Measurements from ENCODE around the gene SIGLEC12. TPM values are rescaled to one million over a fixed set of nuclear protein-coding genes. Genes with fewer than 3 reads are reported as not detected.

SIGLEC12 gene
- total RNA-seq, 3 donors from 2014 or later (not counting 1 experiment from before 2014, with no cell fraction given), result 0.50 to 0.57 TPM; not detected in 1

DNA sequence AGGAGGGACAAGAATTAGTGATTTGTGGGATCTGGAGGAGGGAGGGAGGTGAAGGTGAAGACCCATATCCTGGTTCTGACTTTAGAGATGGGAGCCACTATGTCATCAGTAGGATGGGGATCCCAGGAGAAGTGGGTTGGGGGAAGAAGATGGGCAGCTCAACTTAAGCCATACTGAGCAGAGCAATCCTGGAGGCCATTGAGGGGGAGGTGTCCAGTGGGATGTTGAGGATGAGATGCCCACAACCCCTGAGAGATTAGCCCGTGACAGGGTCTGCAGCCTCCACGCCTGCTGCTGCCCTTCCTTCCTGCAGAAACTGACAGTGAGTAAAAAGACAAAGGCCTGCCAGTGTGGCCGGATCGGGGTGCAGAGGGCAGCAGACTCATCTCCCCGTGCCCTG is 41.1 kb upstream of the SIGLEC12 start:
- intact Hi-C loops (cut with micrococcal nuclease), result no loop called here
- Histone ChIP-seq H3K36me3 (ENCODE audit: control insufficient read depth, insufficient read depth, low read length) (no peaks in the 10 kb centered on the region), H3K4me3 (ENCODE audit: low read length) (no peak overlapping the region), H3K4me1 (ENCODE audit: control insufficient read depth, insufficient read depth, low read length) (peaks cover 16% of the 10 kb centered on the region), H3K27me3 (ENCODE audit: control insufficient read depth, insufficient read depth, low read length) (peaks cover 3% of the 10 kb centered on the region), H3K9me3 (ENCODE audit: control insufficient read depth, insufficient read depth, low read length) (no peaks in the 10 kb centered on the region), H3K27ac (ENCODE audit: low read length) (no peak overlapping the region)
- Mint-ChIP-seq H3K4me3 (no peak overlapping the region), H3K9me3 (no peaks in the 10 kb centered on the region), H3K27ac (no peak overlapping the region), H3K4me1 (peaks cover 0 to 10% of the 10 kb centered on the region in 2 donors), H3K27me3 (ENCODE audit: low read depth in 2 of 2) (peaks cover 21 to 33% of the 10 kb centered on the region in 2 donors), H3K36me3 (no peaks in the 10 kb centered on the region)
- TF ChIP-seq CTCF (IDR thresholded peaks at IDR 0.05), result no peak
- DNase-seq (no peak), ATAC-seq (no peak)
- WGBS (ENCODE audit: insufficient coverage), result 79% methylated on average over 5 of the region's 5 CpGs

GRCh38 chr19:51541458-51542357 is 40.1 kb upstream of the SIGLEC12 start:
- Mint-ChIP-seq H3K4me1 (peaks cover 0 to 6% of the 10 kb centered on the region in 2 donors), H3K4me3 (no peak overlapping the region), H3K27me3 (ENCODE audit: low read depth in 2 of 2) (peaks cover 27 to 33% of the 10 kb centered on the region in 2 donors), H3K27ac (no peak overlapping the region), H3K9me3 (no peaks in the 10 kb centered on the region), H3K36me3 (peaks cover under 1% of the 10 kb centered on the region)
- WGBS (ENCODE audit: insufficient coverage), result 80% methylated on average over 10 of the region's 10 CpGs
- Histone ChIP-seq H3K9me3 (ENCODE audit: control insufficient read depth, insufficient read depth, low read length) (no peaks in the 10 kb centered on the region), H3K4me3 (ENCODE audit: low read length) (no peak overlapping the region), H3K27ac (ENCODE audit: low read length) (no peak overlapping the region), H3K27me3 (ENCODE audit: control insufficient read depth, insufficient read depth, low read length) (peaks cover 3% of the 10 kb centered on the region), H3K36me3 (ENCODE audit: control insufficient read depth, insufficient read depth, low read length) (no peaks in the 10 kb centered on the region), H3K4me1 (ENCODE audit: control insufficient read depth, insufficient read depth, low read length) (peaks cover 8% of the 10 kb centered on the region)
- DNase-seq (no peak), ATAC-seq (no peak)
- no peak for TF ChIP-seq CTCF (IDR thresholded peaks at IDR 0.05)
- intact Hi-C loops (cut with micrococcal nuclease), result no loop called here

DNA sequence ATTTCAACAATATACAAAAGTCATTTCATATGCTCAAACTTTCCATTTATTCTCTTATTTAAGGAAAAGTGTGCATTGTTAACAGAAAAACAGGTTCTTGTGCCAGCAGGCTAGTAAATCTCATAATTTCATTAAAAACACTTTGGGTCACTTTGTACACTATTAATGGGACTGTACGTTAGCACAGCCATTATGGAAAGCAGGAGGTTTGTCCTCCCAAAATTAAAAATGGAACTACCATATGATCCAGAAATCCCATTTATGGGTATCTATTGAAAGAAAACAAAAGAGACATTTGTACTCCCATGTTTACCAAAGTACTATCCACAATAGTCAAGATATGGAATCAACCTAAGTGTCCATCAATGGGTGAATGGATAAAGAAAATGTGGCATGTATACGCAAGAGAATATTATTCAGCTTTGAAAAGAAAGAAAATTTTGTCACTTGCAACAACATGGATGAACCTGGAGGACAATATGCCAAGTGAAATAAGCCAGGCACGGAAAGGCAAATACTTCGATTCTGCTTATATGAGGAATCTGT is 38.3 kb upstream of the SIGLEC12 start:
- WGBS (ENCODE audit: insufficient coverage), result 90% methylated on average over 3 of the region's 4 CpGs
- intact Hi-C loops (cut with micrococcal nuclease), result no loop called here
- Mint-ChIP-seq H3K27ac (no peak overlapping the region), H3K9me3 (no peaks in the 10 kb centered on the region), H3K36me3 (peaks cover 8% of the 10 kb centered on the region), H3K27me3 (ENCODE audit: low read depth in 2 of 2) (peaks cover 29 to 51% of the 10 kb centered on the region in 2 donors), H3K4me3 (no peak overlapping the region), H3K4me1 (no peaks in the 10 kb centered on the region)
- Histone ChIP-seq H3K4me3 (ENCODE audit: low read length) (no peak overlapping the region), H3K9me3 (ENCODE audit: control insufficient read depth, insufficient read depth, low read length) (no peaks in the 10 kb centered on the region), H3K4me1 (ENCODE audit: control insufficient read depth, insufficient read depth, low read length) (no peaks in the 10 kb centered on the region), H3K36me3 (ENCODE audit: control insufficient read depth, insufficient read depth, low read length) (no peaks in the 10 kb centered on the region), H3K27ac (ENCODE audit: low read length) (no peak overlapping the region), H3K27me3 (ENCODE audit: control insufficient read depth, insufficient read depth, low read length) (peaks cover 3% of the 10 kb centered on the region)
- no peak for TF ChIP-seq CTCF (IDR thresholded peaks at IDR 0.05)
- ATAC-seq (no peak), DNase-seq (no peak)

Measured in natural killer cell (primary cell).